ENCODE data around the gene EZR. TPM values are rescaled to one million over a fixed set of nuclear protein-coding genes. Genes with fewer than 3 reads are reported as not detected.
A peak's percentile ranks its signal among the peaks of the same experiment; 100 is the strongest.

Gene EZR
- polyA plus RNA-seq, 3 donors from 2014 or later = 129 to 153 (median 139) TPM

DNA sequence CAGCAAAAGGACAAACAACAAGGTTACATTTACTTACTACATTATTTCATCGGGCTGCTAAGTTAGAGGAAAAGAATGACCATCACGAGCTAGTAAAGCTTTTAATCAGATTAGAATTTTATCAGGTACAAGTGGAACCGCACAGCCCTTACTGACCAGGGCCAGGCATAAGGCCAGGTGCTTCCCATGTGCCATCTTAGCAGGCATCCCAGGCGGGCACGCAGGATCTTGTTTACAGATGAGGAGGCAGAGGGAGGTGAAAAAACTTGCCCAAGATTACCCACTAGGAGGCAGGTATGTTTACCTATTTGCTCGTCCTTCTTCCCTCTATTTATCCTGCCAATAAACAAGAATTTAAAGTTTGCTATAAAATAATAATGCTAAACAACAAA, 10.7 kb downstream of the EZR start:
- peaks cover 93 to 100% of the 10 kb centered on the region in 2 donors for H3K4me1 Mint-ChIP-seq
- no peak overlapping the region for H3K4me3 Mint-ChIP-seq
- H3K9me3 Mint-ChIP-seq = no peaks in the 10 kb centered on the region
- peak overlapping the region in 1 of 6 donors; percentile 78 for H3K27ac Mint-ChIP-seq
- peaks cover 13 to 27% (median 20%) of the 10 kb centered on the region in 3 donors for H3K36me3 Mint-ChIP-seq
- DNase-seq = no peak
- peaks cover 2 to 8% (median 8%) of the 10 kb centered on the region in 3 donors for H3K27me3 Mint-ChIP-seq (ENCODE audit: low read depth in 3 of 3)

DNA sequence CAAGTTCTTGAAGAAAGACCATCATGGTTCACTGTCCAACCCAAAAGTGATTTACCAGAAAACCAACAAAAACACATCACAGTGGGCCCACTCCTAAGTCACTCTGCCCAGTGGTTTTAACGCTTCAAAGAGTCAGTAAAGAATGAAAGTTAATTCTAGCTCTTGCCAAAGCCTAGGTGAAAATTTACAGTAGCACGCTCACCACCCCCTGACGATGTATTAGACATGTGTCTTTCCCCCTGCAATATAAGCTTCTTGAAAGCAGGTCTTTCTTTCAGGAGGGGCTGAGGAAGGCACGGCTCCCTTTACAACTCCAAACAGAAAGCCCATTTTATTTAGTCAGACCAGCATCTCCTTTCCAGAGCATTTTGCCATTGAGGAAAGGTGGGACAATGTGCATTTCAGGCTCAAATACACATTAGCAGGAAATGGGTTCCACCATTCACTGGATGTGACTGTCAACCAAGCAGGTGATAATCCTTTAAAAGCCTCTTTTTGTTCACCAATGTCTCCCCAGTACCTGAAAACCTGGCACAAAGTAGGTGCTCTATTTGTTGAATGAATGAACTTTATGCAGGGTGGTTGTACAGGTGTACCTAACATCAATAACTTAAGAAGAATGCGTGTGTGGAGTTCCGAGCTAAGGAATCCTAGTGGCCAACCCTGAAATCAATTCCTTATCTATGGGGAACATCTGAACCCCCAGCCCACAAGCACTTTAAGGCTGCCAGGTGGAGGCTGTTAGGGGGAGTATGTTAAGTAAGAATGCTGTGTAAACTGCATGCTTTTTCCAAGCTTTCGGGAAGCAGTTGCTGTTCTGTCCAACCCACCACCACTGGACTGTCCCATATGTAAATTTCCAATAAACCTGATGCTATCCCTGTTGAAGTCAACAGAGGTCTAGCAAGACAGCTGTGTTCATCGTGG, 11.4 kb downstream of the EZR start:
- H3K4me3 Mint-ChIP-seq = peak overlapping the region in 4 of 5 donors; percentile 40 to 64 (median 56)
- peak; percentile 20 to 36 (median 34) for DNase-seq
- peaks cover 2 to 6% (median 3%) of the 10 kb centered on the region in 3 donors for H3K27me3 Mint-ChIP-seq (ENCODE audit: low read depth in 3 of 3)
- H3K36me3 Mint-ChIP-seq = peaks cover 8 to 22% (median 16%) of the 10 kb centered on the region in 3 donors
- peaks cover 92 to 100% of the 10 kb centered on the region in 2 donors for H3K4me1 Mint-ChIP-seq
- no peaks in the 10 kb centered on the region for H3K9me3 Mint-ChIP-seq
- H3K27ac Mint-ChIP-seq = peak overlapping the region; percentile 19 to 81 (median 74)

DNA sequence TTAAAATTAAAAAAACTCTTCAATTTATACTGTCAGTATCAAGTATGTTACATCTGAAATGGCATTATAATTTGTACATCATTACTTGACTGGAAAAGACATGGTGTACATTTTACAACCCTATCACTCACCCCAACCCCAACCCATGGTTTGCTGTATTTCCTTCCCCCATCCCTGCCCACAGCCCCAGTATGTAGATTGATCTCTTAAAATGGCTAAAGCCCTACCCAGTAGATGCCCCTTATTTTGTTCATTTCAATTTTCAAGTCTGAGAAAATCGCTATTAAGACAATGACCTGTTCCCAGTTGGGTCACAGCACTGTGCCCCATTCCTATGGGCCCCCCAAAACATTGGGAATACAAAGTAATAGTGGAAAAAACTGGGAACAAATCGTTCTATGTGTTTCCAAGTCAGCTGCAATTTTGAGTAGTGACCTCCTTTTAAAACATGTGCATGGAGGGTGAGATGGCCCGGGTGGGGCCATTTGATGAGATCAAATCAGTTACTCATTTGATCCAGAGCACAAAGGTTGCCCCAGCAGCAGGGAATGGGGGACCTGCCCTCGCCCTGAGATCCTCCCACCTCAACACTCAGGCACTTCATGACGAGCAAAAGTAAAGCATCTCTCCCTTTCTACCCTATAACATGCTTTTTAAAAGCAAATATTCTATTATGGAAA, 13.3 kb downstream of the EZR start:
- Mint-ChIP-seq H3K27me3 (ENCODE audit: low read depth in 3 of 3) (peaks cover 2 to 9% (median 2%) of the 10 kb centered on the region in 3 donors), H3K27ac (peak overlapping the region; percentile 33 to 84 (median 66)), H3K4me1 (peaks cover 91 to 97% of the 10 kb centered on the region in 2 donors), H3K4me3 (peak overlapping the region in 4 of 5 donors; percentile 3 to 63 (median 28)), H3K9me3 (no peaks in the 10 kb centered on the region), H3K36me3 (peaks cover 7 to 18% (median 13%) of the 10 kb centered on the region in 3 donors)
- DNase-seq = no peak

DNA sequence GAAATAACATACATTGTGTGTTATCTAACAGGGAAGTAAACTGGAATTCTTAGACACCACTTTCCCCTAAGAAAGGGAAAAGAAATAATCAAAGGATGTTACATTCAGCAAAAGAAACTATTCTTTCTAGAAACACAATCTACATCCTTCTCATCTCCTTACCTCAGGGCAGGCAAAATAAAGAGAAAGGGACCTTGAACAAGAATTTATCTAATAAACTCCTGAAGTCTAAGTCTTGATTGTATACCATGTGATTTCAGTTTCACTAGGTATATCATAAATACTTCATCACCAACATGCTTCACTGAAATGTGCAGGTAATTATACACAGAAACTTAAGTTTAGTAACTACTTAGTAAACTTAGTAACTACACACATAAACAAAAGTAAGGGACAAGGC, 15.0 kb downstream of the EZR start:
- Mint-ChIP-seq H3K36me3 (peaks cover 0 to 10% (median 2%) of the 10 kb centered on the region in 3 donors), H3K4me1 (peaks cover 92 to 94% of the 10 kb centered on the region in 2 donors), H3K4me3 (peak overlapping the region; percentile 74 to 88 (median 78)), H3K27ac (peak overlapping the region; percentile 81 to 97 (median 87)), H3K27me3 (ENCODE audit: low read depth in 3 of 3) (peaks cover 2 to 9% (median 2%) of the 10 kb centered on the region in 3 donors), H3K9me3 (no peaks in the 10 kb centered on the region)
- DNase-seq = no peak

DNA sequence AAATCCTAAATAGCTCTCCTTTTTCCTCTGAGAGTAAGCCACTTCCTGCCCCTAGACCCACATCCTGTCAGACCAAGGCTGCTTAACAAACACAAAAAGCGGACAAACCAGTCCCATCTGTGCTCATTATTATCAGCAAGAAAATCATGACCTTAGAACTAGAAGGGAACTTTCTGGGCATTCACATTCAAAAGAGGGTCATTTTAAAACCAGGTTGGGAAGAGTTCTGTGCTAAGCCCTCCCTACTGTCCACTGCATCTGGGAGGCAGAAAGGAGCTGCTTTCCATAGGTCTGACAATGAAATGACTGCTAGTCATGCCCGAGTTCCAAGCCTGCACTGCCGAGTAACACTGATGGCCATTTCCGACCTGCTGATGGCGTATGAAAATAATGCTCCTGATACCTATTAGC, 15.4 kb downstream of the EZR start:
- Mint-ChIP-seq H3K4me3 (peak overlapping the region; percentile 74 to 88 (median 78)), H3K9me3 (no peaks in the 10 kb centered on the region), H3K36me3 (peaks cover 0 to 9% (median 0%) of the 10 kb centered on the region in 3 donors), H3K27ac (peak overlapping the region; percentile 81 to 97 (median 87)), H3K27me3 (ENCODE audit: low read depth in 3 of 3) (peaks cover 2 to 9% (median 2%) of the 10 kb centered on the region in 3 donors), H3K4me1 (peaks cover 92 to 94% of the 10 kb centered on the region in 2 donors)
- DNase-seq = peak; percentile 69 to 73 (median 73)

DNA sequence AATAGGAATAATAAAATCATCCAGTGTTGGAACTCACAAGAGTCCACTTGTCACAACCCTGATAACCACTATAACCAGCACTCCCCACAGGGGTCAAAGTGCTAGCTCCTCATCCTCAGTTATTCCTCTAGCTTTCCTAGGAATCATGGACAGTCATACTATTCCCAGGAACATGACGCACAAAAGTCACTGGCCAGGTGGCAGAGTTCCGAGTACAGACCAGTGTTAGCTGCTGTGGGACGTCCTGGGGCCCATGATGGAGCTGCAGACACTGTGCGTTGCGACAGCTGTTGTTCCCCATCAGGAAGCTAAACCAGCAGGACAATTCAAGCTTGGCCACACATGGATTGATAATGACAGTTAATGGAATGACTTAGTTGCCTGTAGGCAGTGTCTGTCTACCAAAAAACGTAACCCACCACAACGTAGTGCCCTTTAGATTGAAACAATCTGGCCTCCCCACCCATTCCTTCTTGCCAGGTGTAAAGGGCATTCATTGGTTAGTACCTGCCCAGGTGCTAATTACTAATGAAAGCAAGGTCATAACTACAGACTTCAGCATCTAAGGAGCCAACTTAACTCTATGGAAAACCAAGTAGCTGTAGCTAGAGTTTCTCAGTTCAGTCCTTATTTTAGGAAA, 17.4 kb downstream of the EZR start:
- peaks cover 0 to 9% (median 0%) of the 10 kb centered on the region in 3 donors for H3K36me3 Mint-ChIP-seq

DNA sequence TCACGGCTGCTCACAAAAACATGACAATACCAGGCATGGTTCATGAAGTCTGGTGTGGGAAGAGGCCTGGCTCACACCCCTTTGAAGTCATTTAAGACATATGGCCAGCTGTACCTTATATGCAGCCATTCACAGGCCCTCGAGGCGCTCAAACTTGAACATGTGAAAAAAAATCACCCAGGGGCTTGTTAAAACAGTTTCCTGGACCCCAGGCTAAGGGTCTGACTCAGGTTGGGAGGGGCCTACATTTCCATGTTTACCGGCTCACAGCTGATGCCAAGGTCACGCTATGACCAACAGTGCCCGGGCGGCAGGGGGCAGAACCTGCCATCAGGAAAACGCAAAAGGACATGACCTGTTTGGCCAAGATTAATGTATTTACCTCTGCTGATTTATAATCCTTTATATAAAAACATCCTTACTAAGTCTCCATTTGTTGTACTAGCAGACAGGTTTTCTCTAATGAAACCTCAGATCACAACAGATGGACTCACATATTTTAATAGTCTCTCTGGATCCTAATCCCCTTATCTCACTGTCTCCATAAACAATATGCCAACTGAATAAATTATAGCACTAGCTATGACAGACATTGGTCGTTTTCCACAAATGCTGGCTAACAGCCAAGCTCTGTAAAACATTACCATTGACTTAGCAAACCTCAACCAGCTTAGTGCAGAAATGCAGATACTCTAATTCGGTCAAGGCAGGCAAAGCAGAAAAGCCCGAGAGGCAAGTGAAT, 19.9 kb downstream of the EZR start:
- no peak for DNase-seq
- peak overlapping the region; percentile 20 to 79 (median 63) for H3K27ac Mint-ChIP-seq
- H3K4me1 Mint-ChIP-seq = peaks cover 89 to 94% of the 10 kb centered on the region in 2 donors
- H3K36me3 Mint-ChIP-seq = no peaks in the 10 kb centered on the region
- H3K9me3 Mint-ChIP-seq = no peaks in the 10 kb centered on the region
- H3K4me3 Mint-ChIP-seq = peak overlapping the region in 4 of 5 donors; percentile 6 to 37 (median 18)
- peaks cover 0 to 3% (median 0%) of the 10 kb centered on the region in 3 donors for H3K27me3 Mint-ChIP-seq (ENCODE audit: low read depth in 3 of 3)

More for the DNA sequence above, 17.4 kb downstream of the EZR start:
- Mint-ChIP-seq H3K9me3 (no peaks in the 10 kb centered on the region), H3K27me3 (ENCODE audit: low read depth in 3 of 3) (peaks cover 0 to 9% (median 0%) of the 10 kb centered on the region in 3 donors), H3K27ac (peak overlapping the region in 4 of 6 donors; percentile 49 to 89 (median 72)), H3K4me1 (peaks cover 90 to 94% of the 10 kb centered on the region in 2 donors), H3K4me3 (peak overlapping the region in 1 of 5 donors; percentile 18)
- DNase-seq = no peak

DNA sequence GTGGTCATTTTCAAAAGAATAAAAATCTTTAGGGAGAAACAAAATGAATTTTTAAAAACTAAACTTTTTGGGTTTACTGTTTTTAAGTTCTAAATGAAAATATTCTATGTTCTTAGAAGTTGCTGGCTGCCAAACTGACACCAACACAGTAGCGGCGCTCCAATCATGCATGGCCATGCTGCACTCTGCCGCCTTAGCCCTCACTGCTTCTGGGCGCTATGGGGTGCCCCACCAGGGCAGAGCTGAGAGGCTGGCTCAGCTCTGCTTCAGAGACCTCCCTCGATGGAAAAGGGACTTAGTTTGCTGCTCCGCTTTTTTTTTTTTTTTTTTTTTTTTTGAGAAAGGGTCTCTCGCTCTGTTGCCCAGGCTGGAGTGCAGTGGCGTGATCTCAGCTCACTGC, 20.9 kb downstream of the EZR start:
- H3K36me3 Mint-ChIP-seq = no peaks in the 10 kb centered on the region
- H3K27ac Mint-ChIP-seq = peak overlapping the region in 3 of 6 donors; percentile 25 to 37 (median 34)
- peaks cover 91 to 94% of the 10 kb centered on the region in 2 donors for H3K4me1 Mint-ChIP-seq
- H3K27me3 Mint-ChIP-seq (ENCODE audit: low read depth in 3 of 3) = peaks cover 0 to 3% (median 0%) of the 10 kb centered on the region in 3 donors
- DNase-seq = no peak
- H3K4me3 Mint-ChIP-seq = no peak overlapping the region
- no peaks in the 10 kb centered on the region for H3K9me3 Mint-ChIP-seq

DNA sequence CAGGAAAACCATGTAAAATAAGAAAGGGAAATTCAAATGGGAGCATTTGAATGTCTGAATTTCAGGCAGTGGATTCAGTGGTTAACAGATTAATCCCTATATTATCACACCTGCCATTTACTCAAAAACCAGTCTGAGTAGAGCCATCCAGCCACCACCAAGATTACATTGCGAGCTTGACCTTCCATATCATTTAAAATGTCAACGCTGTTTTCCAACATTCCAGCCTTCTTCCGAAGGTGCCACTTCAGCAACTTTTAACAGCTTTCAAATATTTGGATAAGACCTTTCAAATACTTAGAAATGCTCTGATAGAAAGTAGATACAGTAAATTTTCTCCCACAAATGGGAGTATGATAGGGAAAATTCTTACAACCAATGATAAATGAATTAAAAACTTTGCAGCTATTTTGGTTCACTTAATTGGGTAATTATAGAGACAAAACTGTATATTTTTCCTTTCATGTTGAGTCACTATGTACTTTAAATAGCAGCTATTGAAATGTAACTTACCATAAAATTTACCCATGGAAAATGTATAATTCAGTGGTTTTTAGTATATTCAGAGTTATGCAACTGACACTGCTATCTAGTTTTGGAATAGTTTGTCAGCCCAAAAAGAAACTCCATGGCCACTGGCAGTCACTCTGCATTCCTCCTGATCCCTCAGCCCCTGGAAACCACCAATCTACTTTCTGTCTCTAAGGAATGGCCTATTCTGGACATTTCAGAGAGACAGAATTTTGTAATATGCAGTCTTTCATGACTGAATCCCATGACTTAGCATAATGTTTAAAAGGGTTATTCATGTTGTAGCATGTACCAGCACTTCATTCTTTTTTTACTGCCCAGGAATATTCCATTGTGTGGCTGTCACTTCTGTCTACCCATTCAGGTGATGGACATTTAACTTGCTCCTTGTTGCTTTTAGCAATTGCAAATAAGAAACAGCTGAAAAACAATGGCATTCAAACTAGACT, 21.5 kb downstream of the EZR start:
- Mint-ChIP-seq H3K27me3 (ENCODE audit: low read depth in 3 of 3) (peaks cover 0 to 3% (median 0%) of the 10 kb centered on the region in 3 donors), H3K36me3 (no peaks in the 10 kb centered on the region), H3K4me1 (peaks cover 87 to 92% of the 10 kb centered on the region in 2 donors), H3K9me3 (no peaks in the 10 kb centered on the region), H3K27ac (peak overlapping the region in 5 of 6 donors; percentile 25 to 39 (median 37)), H3K4me3 (peak overlapping the region in 2 of 5 donors; percentile 8)
- no peak for DNase-seq

DNA sequence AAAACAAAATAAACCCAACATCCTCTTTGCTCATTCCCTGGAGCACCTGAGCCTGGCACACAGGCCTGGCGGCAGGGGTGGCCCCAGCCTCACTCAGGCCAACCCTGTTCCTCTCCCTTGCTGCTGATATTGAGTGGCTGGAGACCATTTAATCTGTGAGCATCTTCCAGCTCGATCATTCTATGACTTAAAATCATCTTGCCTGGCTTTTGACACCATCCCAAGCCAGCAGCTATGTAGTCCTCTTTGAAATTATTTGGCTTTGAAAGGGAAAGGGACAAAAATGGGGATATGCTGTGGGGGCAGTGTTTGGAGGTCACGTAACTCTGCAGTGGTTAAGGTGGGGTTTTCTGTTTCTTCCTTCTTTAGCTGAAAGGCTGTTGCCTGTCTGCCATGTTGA, 22.8 kb downstream of the EZR start:
- no peaks in the 10 kb centered on the region for H3K27me3 Mint-ChIP-seq (ENCODE audit: low read depth in 3 of 3)
- no peak for DNase-seq

DNA sequence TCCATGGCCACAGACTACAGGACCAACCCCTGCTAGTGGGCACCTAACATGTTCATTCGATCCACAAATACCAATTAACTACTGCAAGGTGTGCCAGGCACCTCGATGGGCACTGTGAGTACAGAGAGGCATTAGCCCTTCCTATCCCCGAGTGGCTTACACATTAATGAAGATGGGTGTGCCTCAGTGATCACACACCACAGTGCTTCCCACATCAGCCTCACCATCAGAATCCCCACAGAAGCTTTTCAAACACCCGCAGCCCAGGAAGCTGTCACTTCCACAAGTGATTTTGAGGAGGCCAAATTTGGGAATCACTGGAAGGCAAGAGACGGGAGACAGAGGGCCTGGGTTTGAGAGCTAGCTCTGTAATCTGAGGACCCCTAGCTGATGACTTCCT, 23.7 kb downstream of the EZR start:
- no peak for DNase-seq
- Mint-ChIP-seq H3K4me1 (peaks cover 78 to 89% of the 10 kb centered on the region in 2 donors), H3K27ac (peak overlapping the region; percentile 11 to 86 (median 78)), H3K9me3 (no peaks in the 10 kb centered on the region), H3K4me3 (peak overlapping the region; percentile 46 to 74 (median 56)), H3K36me3 (no peaks in the 10 kb centered on the region), H3K27me3 (ENCODE audit: low read depth in 3 of 3) (peaks cover 0 to 1% (median 0%) of the 10 kb centered on the region in 3 donors)

More for the DNA sequence above, 22.8 kb downstream of the EZR start:
- peak overlapping the region; percentile 7 to 77 (median 58) for H3K4me3 Mint-ChIP-seq
- no peaks in the 10 kb centered on the region for H3K36me3 Mint-ChIP-seq
- H3K9me3 Mint-ChIP-seq = no peaks in the 10 kb centered on the region
- H3K4me1 Mint-ChIP-seq = peaks cover 76 to 82% of the 10 kb centered on the region in 2 donors
- peak overlapping the region; percentile 39 to 86 (median 60) for H3K27ac Mint-ChIP-seq
